ENCODE data around the gene NHLRC1.

The NHLRC1 gene

GRCh38 chr6:18081025-18081668 is 41.3 kb downstream of the NHLRC1 start:
- no peak for DNase-seq (ENCODE audit: low spot score)

- no peak for DNase-seq (ENCODE audit: low spot score)
These were observed 41.9 kb downstream of the NHLRC1 start for GRCh38 chr6:18080544-18080943.

GRCh38 chr6:18078866-18079265 is 43.6 kb downstream of the NHLRC1 start:
- DNase-seq (ENCODE audit: low spot score), result no peak

- no peak for DNase-seq (ENCODE audit: low spot score)
These were observed 46.2 kb downstream of the NHLRC1 start for GRCh38 chr6:18076231-18076630.

GRCh38 chr6:18072841-18073240 is 49.6 kb downstream of the NHLRC1 start:
- DNase-seq (ENCODE audit: low spot score), result no peak

- no peak for DNase-seq (ENCODE audit: low spot score)
These were observed 52.0 kb downstream of the NHLRC1 start for GRCh38 chr6:18070486-18070885.

Data from hematopoietic multipotent progenitor cell treated with erythropoietin and hydrocortisone succinate and interleukin-3 and kit ligand, for 15 days (in vitro differentiated cells).